ENCODE measurements around the gene LRRC4B.

- TF ChIP-seq CTCF (conservative IDR thresholded peaks at IDR 0.05) (no peak), ZFX (IDR thresholded peaks at IDR 0.05) (no peak)
These were observed 15.0 kb downstream of the LRRC4B start for GRCh38 chr19:50553134-50553703.

All from C4-2B (cell line).